Right kidney (tissue), 1 donor: Measurements from ENCODE around the gene ADGRV1.
"Not testable (repeated sequence)": the region's sequence is repeated elsewhere in the genome, so short reads cannot be mapped to it uniquely, and the experiment has no call there.

Source experiments
- DNase-seq: peaks from one replicate; pipeline ENCODE4 v3.0.0-alpha.2; 2016

The ADGRV1 gene

GRCh38 chr5:91032125-91032524 is 473.5 kb downstream of the ADGRV1 start:
- no peak for DNase-seq

- DNase-seq, result no peak
Observed at GRCh38 chr5:91033370-91033769, 474.8 kb downstream of the ADGRV1 start.

GRCh38 chr5:91038180-91038808 is 479.7 kb downstream of the ADGRV1 start:
- DNase-seq, result no peak

GRCh38 chr5:91041132-91041531 is 482.5 kb downstream of the ADGRV1 start:
- not testable (repeated sequence) for DNase-seq

GRCh38 chr5:91042247-91042935 is 483.8 kb downstream of the ADGRV1 start:
- DNase-seq, result no peak

GRCh38 chr5:91042936-91043255 is 484.3 kb downstream of the ADGRV1 start:
- DNase-seq, result no peak

- no peak for DNase-seq
Observed at GRCh38 chr5:91048073-91048472, 489.5 kb downstream of the ADGRV1 start.

- no peak for DNase-seq
Observed at GRCh38 chr5:91049112-91049511, 490.5 kb downstream of the ADGRV1 start.

GRCh38 chr5:91049800-91050199 is 491.2 kb downstream of the ADGRV1 start:
- no peak for DNase-seq

GRCh38 chr5:91052411-91052810 is 493.8 kb downstream of the ADGRV1 start:
- not testable (repeated sequence) for DNase-seq

- no peak for DNase-seq
Observed at GRCh38 chr5:91052977-91053740, 494.6 kb downstream of the ADGRV1 start.

GRCh38 chr5:91053741-91054025 is 495.1 kb downstream of the ADGRV1 start:
- no peak for DNase-seq

GRCh38 chr5:91058155-91058554 is 499.6 kb downstream of the ADGRV1 start:
- DNase-seq, result no peak

- DNase-seq, result no peak
Observed at GRCh38 chr5:91058575-91058974, 500.0 kb downstream of the ADGRV1 start.

GRCh38 chr5:91059409-91059808 is 500.8 kb downstream of the ADGRV1 start:
- no peak for DNase-seq

- no peak for DNase-seq
Observed at GRCh38 chr5:91061094-91061493, 502.5 kb downstream of the ADGRV1 start.

GRCh38 chr5:91061946-91062562 is 503.5 kb downstream of the ADGRV1 start:
- no peak for DNase-seq

- not testable (repeated sequence) for DNase-seq
Observed at GRCh38 chr5:91063098-91063690, 504.6 kb downstream of the ADGRV1 start.

GRCh38 chr5:91065496-91065895 is 506.9 kb downstream of the ADGRV1 start:
- no peak for DNase-seq

- no peak for DNase-seq
Observed at GRCh38 chr5:91069364-91069763, 510.8 kb downstream of the ADGRV1 start.

GRCh38 chr5:91070761-91071550 is 512.4 kb downstream of the ADGRV1 start:
- DNase-seq, result no peak

GRCh38 chr5:91072881-91073280 is 514.3 kb downstream of the ADGRV1 start:
- no peak for DNase-seq
